ENCODE measurements around the gene VSIG1. TPM values are rescaled to one million over a fixed set of nuclear protein-coding genes. Genes with fewer than 3 reads are reported as not detected.

Gene VSIG1
- total and polyA plus RNA-seq, 2 of the 4 experiments (the other 2 are of a cell fraction) = not detected

DNA sequence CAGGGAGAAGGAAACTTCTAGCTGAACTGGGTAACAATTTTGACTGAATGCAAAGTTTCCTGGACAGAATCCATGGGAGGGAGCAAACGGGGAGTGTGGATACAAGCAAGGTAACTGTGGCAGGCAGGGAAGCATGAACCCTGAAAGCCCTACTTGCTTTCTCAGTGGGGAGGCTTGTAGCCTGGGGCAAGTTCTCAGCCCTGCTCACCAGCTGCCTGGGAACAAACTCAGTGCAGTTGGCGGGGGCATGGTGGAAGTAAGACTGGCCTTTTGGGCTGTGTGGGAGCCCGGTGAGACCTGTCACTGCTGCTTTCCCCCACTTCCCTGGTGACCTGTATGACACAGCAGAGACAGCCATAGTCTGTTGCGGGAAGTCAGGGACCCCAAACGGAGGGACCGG is 48.7 kb upstream of the VSIG1 start:
- Histone ChIP-seq H4K91ac (ENCODE audit: insufficient read depth, low read depth, low read length) (no peak overlapping the region), H4K8ac (ENCODE audit: low read depth in 2 of 2, low read length in 2 of 2) (no peak overlapping the region), H3K4me3 (ENCODE audit: insufficient read depth, low read depth, low read length) (no peak overlapping the region), H4K5ac (ENCODE audit: low read depth, low read length) (no peak overlapping the region), H3K9ac (ENCODE audit: low read depth, low read length) (no peak overlapping the region), H3K36me3 (ENCODE audit: control insufficient read depth, insufficient read depth, low read length) (no peaks in the 10 kb centered on the region), H3K14ac (replicated peaks; ENCODE audit: low read depth, low read length) (no peak overlapping the region), H2AK9ac (replicated peaks; ENCODE audit: low read depth, low read length, poor library complexity) (no peak overlapping the region), H3K4me2 (ENCODE audit: low read depth, low read length) (no peak overlapping the region), H3K9me3 (ENCODE audit: control insufficient read depth, insufficient read depth, low read length) (no peaks in the 10 kb centered on the region; the same call in 1 of the 2 replicates), H2BK15ac (ENCODE audit: low read depth, low read length) (no peak overlapping the region), H3K9me1 (ENCODE audit: insufficient read depth, low read length) (no peaks in the 10 kb centered on the region), H3K56ac (ENCODE audit: extremely low read depth, insufficient read depth, low read length) (no peak overlapping the region), H3K4ac (ENCODE audit: low read depth, low read length) (no peak overlapping the region), H3K79me1 (ENCODE audit: low read depth in 1 of 2, low read length in 2 of 2) (no peaks in the 10 kb centered on the region), H3K27ac (ENCODE audit: insufficient read depth, low read length) (no peak overlapping the region), H2BK120ac (ENCODE audit: low read depth, low read length) (no peak overlapping the region), H2BK20ac (ENCODE audit: low read depth, low read length) (no peak overlapping the region), H3K23ac (ENCODE audit: low read depth, low read length) (no peak overlapping the region), H4K20me1 (ENCODE audit: insufficient read depth, low read length) (no peaks in the 10 kb centered on the region), H2BK5ac (ENCODE audit: low read depth, low read length, poor library complexity, severe bottlenecking) (no peak overlapping the region), H2AK5ac (ENCODE audit: low read depth, low read length) (no peak overlapping the region), H3K4me1 (ENCODE audit: control insufficient read depth, insufficient read depth, low read length) (no peaks in the 10 kb centered on the region), H3K18ac (ENCODE audit: low read depth, low read length) (no peak overlapping the region), H2AFZ (replicated peaks; ENCODE audit: low read length, poor library complexity) (no peak overlapping the region), H3K27me3 (ENCODE audit: control insufficient read depth, insufficient read depth, low read length) (peaks cover 8% of the 10 kb centered on the region; the same call in 1 of the 2 replicates)
- POLR2A ChIA-PET (ENCODE audit: unreplicated experiment) = no interaction called here
- intact Hi-C loops (cut with micrococcal nuclease) (no loop called here), dilution Hi-C loops (cut with HindIII; ENCODE audit: low sequenced_read_pairs, unreplicated experiment) (no loop called here), in situ Hi-C loops (cut with MboI; ENCODE audit: low sequenced_read_pairs) (no loop called here)
- no TSS peak for BruUV-seq (replicated peaks)
- no CpG with 5 or more reads among the region's 6 CpGs for WGBS, 2 experiments (ENCODE audit: extremely low coverage in 2 of 2, insufficient read length in 1 of 2)
- TF ChIP-seq, protein P1, sequence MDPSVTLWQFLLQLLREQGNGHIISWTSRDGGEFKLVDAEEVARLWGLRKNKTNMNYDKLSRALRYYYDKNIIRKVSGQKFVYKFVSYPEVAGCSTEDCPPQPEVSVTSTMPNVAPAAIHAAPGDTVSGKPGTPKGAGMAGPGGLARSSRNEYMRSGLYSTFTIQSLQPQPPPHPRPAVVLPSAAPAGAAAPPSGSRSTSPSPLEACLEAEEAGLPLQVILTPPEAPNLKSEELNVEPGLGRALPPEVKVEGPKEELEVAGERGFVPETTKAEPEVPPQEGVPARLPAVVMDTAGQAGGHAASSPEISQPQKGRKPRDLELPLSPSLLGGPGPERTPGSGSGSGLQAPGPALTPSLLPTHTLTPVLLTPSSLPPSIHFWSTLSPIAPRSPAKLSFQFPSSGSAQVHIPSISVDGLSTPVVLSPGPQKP (IDR thresholded peaks at IDR 0.05; ENCODE audit: borderline replicate concordance, low read depth, low read length) = no peak
- TF ChIP-seq RAD21 (IDR thresholded peaks at IDR 0.05; ENCODE audit: low read length) = no peak
- TF ChIP-seq NFE2L2 (IDR thresholded peaks at IDR 0.05; ENCODE audit: low read depth, low read length) = no peak
- CTCF ChIA-PET = interaction anchor here (0.6 kb wide), 1 partner anchor 191 kb away, joined by 3 read pairs; no protein-coding TSS in a partner anchor
- ATAC-seq (ENCODE audit: low read depth) = no peak
- no peak for DNase-seq

Data from IMR-90 (cell line).